ENCODE data around the gene LPCAT3.

The LPCAT3 gene

DNA sequence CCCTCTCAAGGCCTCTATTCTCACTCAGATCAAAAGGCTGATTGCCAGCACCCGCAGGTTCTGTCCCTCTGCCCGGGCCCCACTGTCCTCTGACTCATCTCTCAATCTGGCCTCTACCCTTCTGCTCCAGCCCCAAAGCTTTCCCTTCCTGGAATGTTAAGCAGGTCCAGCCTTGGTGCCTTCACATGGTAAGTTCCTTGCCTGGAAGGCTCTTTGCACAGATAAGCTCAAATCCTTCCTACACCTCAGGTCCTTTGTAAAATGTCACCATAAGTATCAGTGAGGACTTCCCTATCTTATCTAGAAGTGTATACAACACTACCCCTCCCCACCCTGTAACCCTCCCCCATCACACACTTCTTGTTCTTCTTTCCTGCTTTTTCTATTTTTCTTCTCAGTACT is 22.2 kb downstream of the LPCAT3 start:
- no peak for DNase-seq

GRCh38 chr12:6987956-6988553 is 30.2 kb downstream of the LPCAT3 start:
- DNase-seq = no peak

- DNase-seq = no peak
These were observed 35.7 kb downstream of the LPCAT3 start for GRCh38 chr12:6982532-6982931.

GRCh38 chr12:6981152-6982052 is 36.9 kb downstream of the LPCAT3 start:
- no peak for DNase-seq

- no peak for DNase-seq
These were observed 37.5 kb downstream of the LPCAT3 start for GRCh38 chr12:6980740-6981139.

GRCh38 chr12:6980075-6980474 is 38.2 kb downstream of the LPCAT3 start:
- DNase-seq = no peak

GRCh38 chr12:6979453-6979852 is 38.8 kb downstream of the LPCAT3 start:
- no peak for DNase-seq

GRCh38 chr12:6979021-6979420 is 39.3 kb downstream of the LPCAT3 start:
- DNase-seq = no peak

GRCh38 chr12:6978611-6979011 is 39.7 kb downstream of the LPCAT3 start:
- DNase-seq = no peak

DNA sequence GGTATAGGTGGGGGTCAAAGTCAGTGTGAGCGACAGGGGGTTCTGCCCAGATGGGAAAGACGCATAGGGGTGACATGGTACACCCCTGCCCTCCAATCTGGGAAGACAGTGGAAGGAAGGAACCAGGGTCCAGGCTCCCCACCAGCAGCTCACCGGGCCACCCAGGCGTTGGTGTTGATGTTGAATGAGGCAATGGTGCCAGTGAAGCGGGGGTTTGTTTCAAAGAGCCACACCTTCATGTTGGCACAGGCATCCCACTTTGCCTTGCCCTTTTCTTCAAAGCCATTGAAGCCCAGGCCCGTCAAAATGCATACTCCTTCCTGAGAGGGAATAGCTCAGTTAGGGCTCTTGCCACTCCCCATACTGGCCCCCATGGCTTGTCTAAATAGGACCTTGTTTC is 40.1 kb downstream of the LPCAT3 start:
- no peak for DNase-seq

DNA sequence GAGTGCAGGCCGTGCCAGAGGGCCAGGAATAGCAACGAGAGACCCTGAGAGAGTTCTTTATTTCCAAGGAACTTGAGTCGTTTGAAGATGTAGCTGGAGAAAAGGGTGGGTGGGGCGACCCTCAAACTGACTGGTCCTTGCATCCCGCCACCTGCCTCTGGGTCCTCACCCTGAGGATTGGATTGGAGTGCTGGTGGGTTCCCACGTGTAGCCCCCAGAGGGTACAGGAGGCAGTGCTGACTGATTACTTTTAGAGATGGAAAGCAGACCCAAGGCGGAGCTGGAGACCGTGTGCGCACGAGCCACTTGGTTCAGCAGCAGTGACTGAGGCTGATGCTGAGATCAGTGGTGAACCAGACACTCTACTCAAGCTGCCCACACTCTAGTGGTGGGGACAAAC is 40.6 kb downstream of the LPCAT3 start:
- DNase-seq = no peak

GRCh38 chr12:6975297-6976032 is 42.8 kb downstream of the LPCAT3 start:
- DNase-seq = no peak

- no peak for DNase-seq
These were observed 44.1 kb downstream of the LPCAT3 start for GRCh38 chr12:6974180-6974579.

DNA sequence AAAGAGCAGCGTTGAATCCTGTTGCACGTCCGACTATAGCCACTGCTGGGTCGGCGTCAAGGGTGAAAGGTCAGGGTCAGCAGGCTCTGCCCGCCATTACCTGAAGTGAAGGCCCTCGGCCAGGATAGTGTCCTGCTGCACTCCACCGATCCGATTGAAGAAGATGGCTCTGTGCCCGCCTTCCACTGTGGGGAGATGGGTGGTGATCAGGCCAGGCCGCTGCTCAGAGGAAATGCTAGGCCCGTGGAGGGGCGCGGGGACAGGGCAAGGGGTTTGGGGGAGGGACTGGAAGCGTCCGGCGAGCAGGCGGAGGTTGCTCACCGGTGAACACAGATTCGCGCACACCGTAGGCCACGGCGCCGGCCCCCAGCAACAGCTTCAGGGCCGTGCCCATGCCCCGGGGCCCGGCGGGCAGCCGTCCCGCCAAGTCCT is 48.2 kb downstream of the LPCAT3 start:
- no peak for DNase-seq

GRCh38 chr12:6968426-6968825 is 49.9 kb downstream of the LPCAT3 start:
- DNase-seq = no peak

- no peak for DNase-seq
These were observed 50.6 kb downstream of the LPCAT3 start for GRCh38 chr12:6967651-6968100.

GRCh38 chr12:6966351-6966750 is 51.9 kb downstream of the LPCAT3 start:
- DNase-seq = no peak

- no peak for DNase-seq
These were observed 52.6 kb downstream of the LPCAT3 start for GRCh38 chr12:6965714-6966113.

DNA sequence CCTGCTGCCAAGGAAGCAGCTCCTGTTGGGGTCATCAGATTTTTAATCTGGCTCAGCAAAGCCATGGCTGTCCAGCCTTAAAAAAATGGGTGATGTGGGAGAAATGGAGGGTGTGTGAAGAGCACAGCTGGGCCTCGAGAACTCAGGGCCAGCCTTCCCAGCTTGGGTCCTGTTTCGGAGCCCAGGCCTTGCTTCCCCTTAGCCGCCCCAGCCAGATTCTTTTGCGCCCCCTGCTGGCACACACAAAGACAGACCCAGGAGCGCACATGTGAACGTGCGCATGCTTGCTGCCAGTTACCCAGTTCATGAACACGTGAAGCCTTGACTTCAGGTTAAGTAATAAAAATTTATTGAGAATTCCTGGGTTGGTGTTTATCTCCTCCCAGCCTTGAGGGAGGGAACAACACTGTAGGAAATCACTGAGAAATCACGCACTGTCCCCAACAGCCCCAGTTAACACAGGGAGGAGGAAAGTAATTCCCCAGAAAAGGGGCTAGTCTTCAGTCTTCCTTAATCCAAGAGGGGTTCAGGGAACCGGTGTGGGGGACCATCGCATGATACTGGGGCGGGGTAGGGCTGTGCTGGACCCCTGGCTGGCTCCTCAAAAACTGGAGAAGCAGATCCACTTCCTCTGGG is 53.1 kb downstream of the LPCAT3 start:
- DNase-seq = peak; percentile 94

GRCh38 chr12:6964605-6965025 is 53.7 kb downstream of the LPCAT3 start:
- DNase-seq = no peak

DNA sequence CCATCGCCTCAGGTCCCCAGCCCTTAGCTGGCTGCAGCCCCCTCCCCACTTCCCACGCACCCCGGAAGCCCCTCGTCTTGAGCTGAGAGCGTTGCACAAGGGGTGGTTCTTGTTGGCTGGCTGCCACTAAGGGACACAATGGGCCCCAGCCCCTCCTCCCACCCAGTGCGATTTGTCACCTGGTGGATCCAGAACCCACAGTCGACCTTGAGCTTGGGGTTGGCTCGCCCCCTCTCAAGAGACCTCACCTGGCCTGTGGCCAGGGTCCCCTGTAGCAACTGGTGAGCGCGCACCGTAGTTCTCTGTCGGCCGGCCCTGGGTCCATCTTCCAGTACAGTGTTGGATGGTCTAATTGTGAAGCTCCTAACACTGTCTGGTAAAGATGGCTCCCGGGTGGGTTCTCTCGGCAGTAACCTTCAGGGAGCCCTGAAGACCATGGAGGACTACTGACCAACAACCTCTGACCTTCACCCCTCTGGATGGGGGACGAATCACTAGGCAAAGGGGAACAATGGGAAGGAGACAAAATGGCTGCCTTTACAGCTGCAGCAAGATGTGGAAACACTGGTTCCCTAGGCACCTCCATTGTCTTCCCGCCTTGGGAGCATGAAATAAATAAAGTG is 54.4 kb downstream of the LPCAT3 start:
- no peak for DNase-seq

DNA sequence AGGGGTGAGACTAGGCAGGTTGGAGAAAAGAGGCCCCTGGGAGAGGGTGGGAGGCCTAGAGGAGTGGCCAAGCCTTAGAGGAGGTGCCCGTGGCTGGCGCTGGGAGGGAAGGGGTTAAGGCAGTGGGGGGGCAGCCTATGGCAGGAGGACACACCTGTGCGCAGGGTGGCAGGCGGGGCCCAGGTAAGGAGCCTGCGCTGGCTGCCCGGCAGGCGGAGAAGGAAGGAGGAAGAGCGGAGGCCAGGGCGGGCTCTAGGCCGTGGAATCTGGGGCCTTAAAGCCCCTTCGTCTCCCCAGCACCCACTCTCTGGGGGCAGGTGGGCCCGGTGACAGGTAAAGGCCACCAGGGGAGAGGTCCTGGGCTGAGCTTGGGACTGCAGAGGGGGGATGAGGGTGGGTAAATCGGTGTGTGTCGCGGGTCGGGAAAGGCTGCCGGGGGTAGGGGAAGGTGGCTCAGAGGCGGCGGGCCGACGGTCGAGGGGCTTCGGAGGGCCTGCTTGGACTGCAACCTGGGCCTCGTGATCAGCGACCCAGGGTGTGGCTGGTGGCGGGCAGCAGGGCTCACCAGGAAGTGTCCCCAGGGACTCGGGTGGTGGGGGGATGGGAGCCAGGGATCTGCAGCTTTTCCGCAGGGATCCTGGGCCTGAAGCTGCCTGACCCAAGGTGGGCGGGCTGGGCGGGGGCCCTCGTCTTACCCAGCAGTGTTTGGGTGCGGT is 55.1 kb downstream of the LPCAT3 start:
- DNase-seq = no peak
